CD4-positive, alpha-beta T cell (primary cell): Measurements from ENCODE around the gene CMTM1. TPM values are rescaled to one million over a fixed set of nuclear protein-coding genes. Genes with fewer than 3 reads are reported as not detected.

ENCODE experiments used
- ATAC-seq: fragments of 200-7000 bp; cut with Tn5 transposase; one replicate; pipeline ENCODE4 v1.10.0; 2022; ENCODE audit warnings: mild to moderate bottlenecking; ENCODE audit not compliant: poor library complexity
- CTCF ChIA-PET: fragments of 350-600 bp; sonication (Branson Sonifier 250); formaldehyde crosslinking; loops from one replicate; lab custom pipeline; 2021; ENCODE audit warnings: antibody characterized with exemption, inconsistent platforms; lab: Charles Lee
- POLR2A ChIA-PET: fragments of 350-600 bp; sonication (Branson Sonifier 250); formaldehyde crosslinking; loops from one replicate; lab custom pipeline; 2021; ENCODE audit warnings: antibody characterized with exemption, inconsistent platforms; lab: Charles Lee
- DNase-seq, 14 experiments: peaks; one replicate each; pipeline ENCODE4 v3.0.0-alpha.2; 2013 to 2020; ENCODE audit warnings: mixed read lengths in 2 of 14
- H3K27ac ChIP-seq, 2 donors: one replicate each; pipeline versions ENCODE4 v1.5.1 to v1.7.0; 2013; ENCODE audit warnings: low read length in 2 of 2, low read depth in 1 of 2, mild to moderate bottlenecking in 1 of 2
- H3K27me3 ChIP-seq, 2 experiments: 1 replicate in 1 of 2; 2 replicates in 1 of 2; pipeline versions ENCODE4 v1.6.1 to v1.7.0; 2013; ENCODE audit warnings: low read length in 2 of 2, control low read depth in 1 of 2, mild to moderate bottlenecking in 1 of 2, moderate library complexity in 1 of 2; ENCODE audit not compliant: insufficient read depth in 2 of 2, control insufficient read depth in 1 of 2
- H3K36me3 ChIP-seq: one replicate; pipeline ENCODE4 v1.6.1; 2013; ENCODE audit warnings: low read length, control low read depth; ENCODE audit not compliant: insufficient read depth
- H3K4me1 ChIP-seq: one replicate; pipeline ENCODE4 v1.6.1; 2013; ENCODE audit warnings: low read length, control low read depth; ENCODE audit not compliant: insufficient read depth
- H3K4me3 ChIP-seq: one replicate; pipeline ENCODE4 v1.5.1; 2013; ENCODE audit warnings: mild to moderate bottlenecking, low read length, moderate library complexity
- H3K9me3 ChIP-seq, 2 experiments: 1 replicate in 1 of 2; 2 replicates in 1 of 2; pipeline versions ENCODE4 v1.6.1 to v1.7.0; 2013; ENCODE audit warnings: low read length in 2 of 2, mild to moderate bottlenecking in 2 of 2, control low read depth in 1 of 2, moderate library complexity in 1 of 2; ENCODE audit not compliant: control insufficient read depth in 1 of 2, insufficient read depth in 1 of 2
- H3K27ac Mint-ChIP-seq: one replicate; pipeline ENCODE4 v1.8.0; 2020; ENCODE audit warnings: mixed read lengths
- H3K27me3 Mint-ChIP-seq: one replicate; pipeline ENCODE4 v1.8.0; 2021; ENCODE audit warnings: mixed read lengths
- H3K36me3 Mint-ChIP-seq: one replicate; pipeline ENCODE4 v1.8.0; 2021; ENCODE audit warnings: low read depth, mixed read lengths
- H3K4me1 Mint-ChIP-seq: one replicate; pipeline ENCODE4 v1.8.0; 2021; ENCODE audit warnings: low read depth, mixed read lengths
- H3K4me3 Mint-ChIP-seq: one replicate; pipeline ENCODE4 v1.8.0; 2020; ENCODE audit warnings: mild to moderate bottlenecking, mixed read lengths
- H3K9me3 Mint-ChIP-seq: one replicate; pipeline ENCODE4 v1.8.0; 2020; ENCODE audit warnings: mixed read lengths
- CTCF ChIP-seq: fragments of 200-600 bp; IDR thresholded peaks from one replicate; pipeline ENCODE4 v1.8.0; 2022; ENCODE audit warnings: antibody characterized with exemption, mild to moderate bottlenecking
- intact Hi-C, 2 experiments: fragments of 100-400 bp; cut with DNase I in 1 of 2; cut with micrococcal nuclease in 1 of 2; formaldehyde crosslinking; loops; one replicate each; pipeline versions ENCODE4 v1.15.1 to v1.9.0; 2023 to 2025; cut with DNase I, micrococcal nuclease
- total RNA-seq, 174 experiments: library from RNA in 2 of 174; stranded (reverse) in 2 of 174; gene quantifications; one replicate each; pipeline ENCODE4 v1.2.3 and lab custom pipeline; 2021 to 2026

The CMTM1 gene
- total RNA-seq, 2 experiments from 2014 or later: 0.66 to 1.1 TPM

DNA sequence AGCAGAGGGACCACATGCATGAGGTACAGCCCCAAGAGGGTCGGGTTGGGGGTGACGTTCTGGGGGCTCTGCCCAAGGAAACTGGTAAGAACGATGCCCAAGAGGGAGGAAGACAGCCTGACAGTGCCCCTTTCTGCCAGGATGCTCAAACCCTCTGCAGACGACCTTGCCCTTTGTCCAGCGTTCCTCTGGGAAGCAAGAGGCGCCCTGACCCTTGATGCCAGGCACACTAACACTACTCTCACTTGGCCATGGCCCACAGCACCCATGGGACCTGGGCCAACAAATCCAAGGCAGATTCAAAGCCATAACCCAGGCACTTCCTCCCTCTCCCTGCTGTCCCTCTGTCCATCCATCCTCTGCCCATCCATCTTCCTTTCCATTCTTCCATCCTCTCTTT, 36.8 kb upstream of the CMTM1 start:
- POLR2A ChIA-PET: no interaction called here
- no peak for TF ChIP-seq CTCF
- Histone ChIP-seq H3K4me3 (no peak overlapping the region), H3K9me3 (no peaks in the 10 kb centered on the region), H3K27ac (no peak overlapping the region), H3K36me3 (peaks cover 8% of the 10 kb centered on the region), H3K4me1 (peaks cover 21% of the 10 kb centered on the region), H3K27me3 (no peaks in the 10 kb centered on the region)
- Mint-ChIP-seq H3K9me3 (no peaks in the 10 kb centered on the region), H3K27me3 (no peaks in the 10 kb centered on the region), H3K27ac (peak overlapping the region; percentile 2), H3K4me3 (no peak overlapping the region), H3K4me1 (peaks cover 34% of the 10 kb centered on the region), H3K36me3 (peaks cover 6% of the 10 kb centered on the region)
- DNase-seq: no peak
- CTCF ChIA-PET: interaction anchor here (1.4 kb wide), 1 partner anchor 79 kb away, joined by 3 read pairs; no protein-coding TSS in a partner anchor
- intact Hi-C loops: no loop called here
- no peak for ATAC-seq

DNA sequence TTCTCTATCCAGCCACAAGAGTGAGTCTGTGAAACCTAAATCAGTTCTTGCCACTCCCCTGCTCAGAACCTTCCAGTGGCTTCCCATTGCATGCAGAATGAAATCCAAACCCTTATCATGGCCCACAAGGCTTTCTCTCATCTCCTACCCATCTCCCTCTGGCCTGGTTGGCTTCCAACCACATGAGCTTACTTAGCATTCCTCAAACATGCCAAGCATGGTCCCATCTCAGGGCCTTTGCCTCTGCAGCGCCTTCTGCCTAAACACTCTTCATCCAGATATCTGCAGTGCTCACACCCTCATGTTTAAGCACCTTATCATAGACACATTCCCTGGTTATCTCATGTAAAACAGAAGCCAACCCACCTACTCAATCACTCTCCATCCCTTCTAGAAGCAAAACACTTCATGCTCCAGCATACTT, 31.9 kb upstream of the CMTM1 start:
- Mint-ChIP-seq H3K9me3 (no peaks in the 10 kb centered on the region), H3K36me3 (peaks cover 15% of the 10 kb centered on the region), H3K27me3 (no peaks in the 10 kb centered on the region), H3K4me1 (peaks cover 8% of the 10 kb centered on the region), H3K4me3 (no peak overlapping the region), H3K27ac (no peak overlapping the region)
- TF ChIP-seq CTCF: no peak
- H3K36me3 ChIP-seq: peaks cover 12% of the 10 kb centered on the region
- H3K27ac ChIP-seq: no peak overlapping the region
- H3K4me3 ChIP-seq: no peak overlapping the region
- H3K4me1 ChIP-seq: peaks cover 5% of the 10 kb centered on the region
- POLR2A ChIA-PET: no interaction called here
- no peaks in the 10 kb centered on the region for H3K9me3 ChIP-seq
- no peaks in the 10 kb centered on the region for H3K27me3 ChIP-seq
- DNase-seq: no peak
- intact Hi-C loops: no loop called here
- CTCF ChIA-PET: no interaction called here
- no peak for ATAC-seq

- Histone ChIP-seq H3K4me1 (peaks cover 14% of the 10 kb centered on the region), H3K4me3 (no peak overlapping the region), H3K36me3 (peaks cover 8% of the 10 kb centered on the region), H3K9me3 (no peaks in the 10 kb centered on the region), H3K27ac (no peak overlapping the region), H3K27me3 (no peaks in the 10 kb centered on the region)
- CTCF ChIA-PET: interaction anchor here (1.7 kb wide), 1 partner anchor 10 kb away, joined by 4 read pairs; no protein-coding TSS in a partner anchor
- intact Hi-C loops: no loop called here
- Mint-ChIP-seq H3K36me3 (peaks cover 12% of the 10 kb centered on the region), H3K27ac (no peak overlapping the region), H3K4me1 (peaks cover 22% of the 10 kb centered on the region), H3K4me3 (no peak overlapping the region), H3K27me3 (no peaks in the 10 kb centered on the region), H3K9me3 (no peaks in the 10 kb centered on the region)
- DNase-seq: no peak
- ATAC-seq: no peak
- POLR2A ChIA-PET: interaction anchor here (1.0 kb wide), 1 partner anchor 12 kb away, joined by 3 read pairs; no protein-coding TSS in a partner anchor
- TF ChIP-seq CTCF: no peak
Observed at GRCh38 chr16:66536525-66536924, 29.7 kb upstream of the CMTM1 start.
